ENCODE results near the gene SLU7.
"Not testable (repeated sequence)": the region's sequence is repeated elsewhere in the genome, so short reads cannot be mapped to it uniquely, and the experiment has no call there.

SLU7 gene

GRCh38 chr5:160439205-160439600 is 20.3 kb upstream of the SLU7 start:
- peak overlapping the region; percentile 75 to 81 (median 78) for H3K4me3 Mint-ChIP-seq
- TF ChIP-seq CTCF (IDR thresholded peaks at IDR 0.05; ENCODE audit: unreplicated experiment in 3 of 3), result peak; percentile 92 to 97 (median 96)
- H3K36me3 Mint-ChIP-seq (ENCODE audit: low read depth), result no peaks in the 10 kb centered on the region
- no peaks in the 10 kb centered on the region for H3K9me3 Mint-ChIP-seq
- H3K27ac Mint-ChIP-seq, result peak overlapping the region; percentile 2 to 77 (median 47)
- H3K27me3 Mint-ChIP-seq (ENCODE audit: low read depth), result peaks cover 12% of the 10 kb centered on the region
- peaks cover 14% of the 10 kb centered on the region for H3K4me1 Mint-ChIP-seq

- TF ChIP-seq CTCF (IDR thresholded peaks at IDR 0.05; ENCODE audit: unreplicated experiment in 3 of 3), result peak; percentile 56 to 64 (median 64)
- Mint-ChIP-seq H3K4me3 (peak overlapping the region; percentile 75 to 81 (median 78)), H3K27ac (peak overlapping the region; percentile 53 to 77 (median 65)), H3K4me1 (peaks cover 19% of the 10 kb centered on the region), H3K36me3 (ENCODE audit: low read depth) (no peaks in the 10 kb centered on the region), H3K27me3 (ENCODE audit: low read depth) (peaks cover 12% of the 10 kb centered on the region), H3K9me3 (no peaks in the 10 kb centered on the region)
These were observed 19.7 kb upstream of the SLU7 start for GRCh38 chr5:160438316-160439204.

GRCh38 chr5:160437271-160437670 is 18.4 kb upstream of the SLU7 start:
- H3K9me3 Mint-ChIP-seq, result no peaks in the 10 kb centered on the region
- peak overlapping the region; percentile 71 to 81 (median 72) for H3K27ac Mint-ChIP-seq
- peaks cover 12% of the 10 kb centered on the region for H3K27me3 Mint-ChIP-seq (ENCODE audit: low read depth)
- peaks cover 21% of the 10 kb centered on the region for H3K4me1 Mint-ChIP-seq
- no peak for TF ChIP-seq CTCF (IDR thresholded peaks at IDR 0.05; ENCODE audit: unreplicated experiment in 3 of 3)
- H3K4me3 Mint-ChIP-seq, result no peak overlapping the region
- no peaks in the 10 kb centered on the region for H3K36me3 Mint-ChIP-seq (ENCODE audit: low read depth)

- not testable (repeated sequence) for H3K4me3 Mint-ChIP-seq; H3K36me3 Mint-ChIP-seq (ENCODE audit: low read depth); H3K9me3 Mint-ChIP-seq
- H3K27me3 Mint-ChIP-seq (ENCODE audit: low read depth), result peaks cover 12% of the 10 kb centered on the region
- peaks cover 21% of the 10 kb centered on the region for H3K4me1 Mint-ChIP-seq
- peak overlapping the region; percentile 71 to 81 (median 72) for H3K27ac Mint-ChIP-seq
These were observed 17.8 kb upstream of the SLU7 start for GRCh38 chr5:160436661-160437060.

GRCh38 chr5:160436017-160436416 is 17.1 kb upstream of the SLU7 start:
- Mint-ChIP-seq H3K4me3 (no peak overlapping the region), H3K27ac (peak overlapping the region in 1 of 3 experiments; percentile 4), H3K4me1 (peaks cover 21% of the 10 kb centered on the region), H3K36me3 (ENCODE audit: low read depth) (no peaks in the 10 kb centered on the region), H3K9me3 (no peaks in the 10 kb centered on the region), H3K27me3 (ENCODE audit: low read depth) (peaks cover 12% of the 10 kb centered on the region)
- TF ChIP-seq CTCF (IDR thresholded peaks at IDR 0.05; ENCODE audit: unreplicated experiment in 3 of 3), result no peak

GRCh38 chr5:160435532-160435931 is 16.7 kb upstream of the SLU7 start:
- Mint-ChIP-seq H3K9me3 (no peaks in the 10 kb centered on the region), H3K4me1 (peaks cover 21% of the 10 kb centered on the region), H3K27ac (peak overlapping the region in 1 of 3 experiments; percentile 4), H3K4me3 (no peak overlapping the region), H3K27me3 (ENCODE audit: low read depth) (peaks cover 8% of the 10 kb centered on the region), H3K36me3 (ENCODE audit: low read depth) (no peaks in the 10 kb centered on the region)
- no peak for TF ChIP-seq CTCF (IDR thresholded peaks at IDR 0.05; ENCODE audit: unreplicated experiment in 3 of 3)
